GM10248 (cell line): ENCODE measurements around the gene PRLR.
"Not testable (repeated sequence)": the region's sequence is repeated elsewhere in the genome, so short reads cannot be mapped to it uniquely, and the experiment has no call there.

Experiments
- CTCF ChIA-PET: fragments of 300-600 bp; sonication (Branson Sonifier 250); formaldehyde crosslinking; extraction: SDS; loops from one replicate; lab custom pipeline; 2021; ENCODE audit warnings: antibody characterized with exemption; lab: Yijun Ruan, JAX
- POLR2A ChIA-PET: fragments of 350-650 bp; sonication (Branson Sonifier 250); formaldehyde crosslinking; extraction: SDS; loops from one replicate; lab custom pipeline; 2020; ENCODE audit warnings: antibody characterized with exemption; lab: Yijun Ruan, JAX
- DNase-seq: peaks from one replicate; pipeline ENCODE4 v3.0.0; 2012; ENCODE audit errors: extremely low spot score
- TF ChIP-seq, protein P1 (sequence below): IDR thresholded peaks from 2 replicates; pipeline ENCODE4 v1.5.1; 2012; ENCODE audit warnings: mild to moderate bottlenecking, low read depth; ENCODE audit errors: extremely low read depth, missing control alignments, control extremely low read depth

Gene PRLR

DNA sequence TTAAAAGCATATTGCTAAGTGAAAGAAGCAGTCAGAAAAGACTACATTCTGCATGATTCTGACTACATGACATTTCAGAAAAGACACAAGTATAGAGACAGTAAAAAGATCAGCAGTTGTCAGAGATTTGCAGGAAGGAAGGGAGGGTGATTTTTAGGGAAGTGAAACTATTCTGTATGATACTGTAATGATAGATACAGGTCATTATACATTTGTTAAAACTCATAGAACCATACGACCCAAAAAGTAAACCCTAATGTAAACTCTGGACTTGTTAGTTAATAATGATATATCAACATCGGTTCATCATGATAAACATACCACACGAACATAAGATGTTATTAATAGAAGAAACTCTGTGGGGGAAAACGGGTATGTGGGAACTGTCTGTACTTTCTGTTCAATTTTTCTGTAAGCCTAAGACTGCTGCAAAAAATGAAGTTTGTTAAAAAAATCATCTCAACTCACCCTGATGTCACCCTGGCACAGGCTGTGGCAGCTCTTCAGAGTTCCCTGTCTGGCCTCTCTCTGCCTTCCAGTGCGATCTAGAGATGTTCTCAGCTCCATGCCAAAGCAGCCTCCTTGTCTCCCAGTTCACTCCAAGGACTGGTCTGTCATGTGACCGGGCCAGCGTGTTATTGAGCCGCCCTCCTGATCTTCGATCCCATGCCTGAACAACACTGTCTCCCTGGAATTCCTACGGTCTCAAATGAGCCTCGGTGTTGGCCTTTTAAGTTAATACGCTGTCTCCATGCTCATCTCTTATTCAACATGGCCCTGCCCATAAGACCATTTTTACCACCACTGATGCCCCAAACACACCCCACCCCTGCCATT lies 35.4 kb downstream of the PRLR start:
- TF ChIP-seq, protein P1, sequence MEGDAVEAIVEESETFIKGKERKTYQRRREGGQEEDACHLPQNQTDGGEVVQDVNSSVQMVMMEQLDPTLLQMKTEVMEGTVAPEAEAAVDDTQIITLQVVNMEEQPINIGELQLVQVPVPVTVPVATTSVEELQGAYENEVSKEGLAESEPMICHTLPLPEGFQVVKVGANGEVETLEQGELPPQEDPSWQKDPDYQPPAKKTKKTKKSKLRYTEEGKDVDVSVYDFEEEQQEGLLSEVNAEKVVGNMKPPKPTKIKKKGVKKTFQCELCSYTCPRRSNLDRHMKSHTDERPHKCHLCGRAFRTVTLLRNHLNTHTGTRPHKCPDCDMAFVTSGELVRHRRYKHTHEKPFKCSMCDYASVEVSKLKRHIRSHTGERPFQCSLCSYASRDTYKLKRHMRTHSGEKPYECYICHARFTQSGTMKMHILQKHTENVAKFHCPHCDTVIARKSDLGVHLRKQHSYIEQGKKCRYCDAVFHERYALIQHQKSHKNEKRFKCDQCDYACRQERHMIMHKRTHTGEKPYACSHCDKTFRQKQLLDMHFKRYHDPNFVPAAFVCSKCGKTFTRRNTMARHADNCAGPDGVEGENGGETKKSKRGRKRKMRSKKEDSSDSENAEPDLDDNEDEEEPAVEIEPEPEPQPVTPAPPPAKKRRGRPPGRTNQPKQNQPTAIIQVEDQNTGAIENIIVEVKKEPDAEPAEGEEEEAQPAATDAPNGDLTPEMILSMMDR, result no peak
- DNase-seq, result no peak
- CTCF ChIA-PET, result interaction anchor here (0.9 to 3.0 kb wide), 3 partner anchors 9 to 16 kb away, joined by 3 to 17 read pairs (median 4); no protein-coding TSS in a partner anchor
- POLR2A ChIA-PET, result no interaction called here

DNA sequence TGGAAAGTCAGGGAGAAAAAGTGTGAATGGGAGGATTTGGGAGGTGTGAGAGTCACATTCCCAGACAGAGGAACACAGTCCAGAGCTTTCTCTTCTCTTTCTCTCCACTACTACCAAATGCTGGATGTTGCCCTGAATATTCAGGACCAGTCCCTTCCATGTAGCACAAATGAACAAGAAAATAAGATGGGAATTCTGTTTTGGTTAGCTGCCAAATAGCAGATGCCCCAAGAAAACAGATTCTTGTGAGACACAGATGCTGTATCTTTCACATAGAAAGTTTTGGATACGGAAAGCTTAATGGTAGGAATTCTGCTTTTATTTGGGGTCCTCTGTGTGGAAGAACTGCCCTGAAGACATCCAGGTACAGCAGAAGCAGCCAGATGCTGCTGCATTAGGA lies 37.8 kb downstream of the PRLR start:
- TF ChIP-seq, protein P1, result no peak
- ChIA-PET CTCF (interaction anchor here (0.7 to 3.0 kb wide), 5 partner anchors 9 to 54 kb away, joined by 3 to 17 read pairs (median 4); no protein-coding TSS in a partner anchor), POLR2A (no interaction called here)
- DNase-seq, result no peak

DNA sequence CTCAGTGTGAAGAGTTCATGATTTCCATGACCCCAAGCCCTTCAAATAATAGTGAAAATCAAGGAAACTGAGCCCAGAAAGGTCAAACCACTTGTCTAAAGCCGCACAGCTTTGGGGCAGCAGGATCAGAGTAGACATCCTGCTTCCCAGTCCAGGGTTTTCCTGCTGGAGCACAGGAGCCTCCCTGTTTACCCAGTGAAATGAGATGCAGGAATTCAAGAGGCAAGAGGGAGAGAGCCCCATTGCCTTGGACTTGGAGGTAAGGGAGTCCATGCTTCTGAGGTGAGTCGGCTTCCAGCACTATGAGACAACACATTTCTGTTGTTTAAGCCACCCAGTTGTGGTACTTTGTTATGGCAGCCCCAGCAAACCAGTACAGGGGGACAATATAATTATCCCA lies 40.5 kb downstream of the PRLR start:
- CTCF ChIA-PET, DNase-seq, POLR2A ChIA-PET: not testable (repeated sequence)

DNA sequence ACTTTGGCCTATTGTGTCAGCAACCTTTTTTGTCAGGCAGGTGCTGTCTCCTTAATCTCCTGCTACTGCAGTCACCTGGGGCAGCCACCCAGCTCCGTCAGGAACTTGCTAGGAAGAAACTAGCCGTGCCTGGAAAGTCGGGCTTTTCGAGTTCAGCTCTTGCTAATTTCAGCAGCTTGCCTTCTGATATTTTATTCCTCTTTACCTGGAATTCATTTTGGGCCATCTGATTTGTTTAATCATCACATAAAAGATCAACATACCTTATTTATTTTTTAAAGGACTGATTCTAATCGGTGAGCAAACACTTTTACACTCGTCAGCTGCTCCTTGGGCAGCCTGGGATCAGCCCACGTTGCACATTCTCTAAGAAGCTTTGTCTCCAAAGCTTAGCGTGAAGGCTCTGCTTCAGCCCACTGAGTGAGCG lies 42.2 kb downstream of the PRLR start:
- POLR2A ChIA-PET, result no interaction called here
- TF ChIP-seq, protein P1, result no peak
- CTCF ChIA-PET, result interaction anchor here (1.2 kb wide), 1 partner anchor 31 kb away, joined by 3 read pairs; no protein-coding TSS in a partner anchor
- DNase-seq, result no peak

DNA sequence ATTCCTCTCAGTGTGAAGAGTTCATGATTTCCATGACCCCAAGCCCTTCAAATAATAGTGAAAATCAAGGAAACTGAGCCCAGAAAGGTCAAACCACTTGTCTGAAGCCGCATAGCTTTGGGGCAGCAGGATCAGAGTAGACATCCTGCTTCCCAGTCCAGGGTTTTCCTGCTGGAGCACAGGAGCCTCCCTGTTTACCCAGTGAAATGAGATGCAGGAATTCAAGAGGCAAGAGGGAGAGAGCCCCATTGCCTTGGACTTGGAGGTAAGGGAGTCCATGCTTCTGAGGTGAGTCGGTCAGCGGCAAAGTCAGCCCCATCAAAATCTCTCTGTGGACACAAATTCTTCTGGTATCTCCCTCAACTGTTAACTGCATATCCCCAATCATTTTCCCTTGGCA lies 42.7 kb downstream of the PRLR start:
- CTCF ChIA-PET, result interaction anchor here (1.2 kb wide), 1 partner anchor 31 kb away, joined by 3 read pairs; no protein-coding TSS in a partner anchor
- POLR2A ChIA-PET, DNase-seq: not testable (repeated sequence)

DNA sequence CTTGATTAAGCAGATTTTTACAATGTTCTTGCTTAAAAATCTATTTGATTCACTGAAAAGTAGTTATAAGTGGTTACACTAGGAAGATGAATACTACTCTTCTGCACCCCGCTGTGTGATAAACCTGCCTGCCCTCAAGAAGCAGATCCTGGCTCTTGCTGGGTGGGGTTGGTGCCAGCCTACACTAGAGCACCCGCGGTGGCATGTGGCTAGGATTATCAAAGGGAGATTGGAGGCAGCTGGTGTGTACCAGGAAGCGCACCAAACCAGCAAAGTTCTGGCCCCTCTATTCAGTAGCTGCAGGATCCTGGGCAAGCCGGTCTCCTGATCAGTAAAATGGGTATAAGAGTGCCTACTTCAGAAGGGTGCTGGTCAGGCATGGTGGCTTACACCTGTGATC lies 43.5 kb downstream of the PRLR start:
- TF ChIP-seq, protein P1, result no peak
- CTCF ChIA-PET, result interaction anchor here (1.1 to 1.2 kb wide), 2 partner anchors 24 to 30 kb away, joined by 3 to 4 read pairs; no protein-coding TSS in a partner anchor
- no peak for DNase-seq
- POLR2A ChIA-PET, result no interaction called here

DNA sequence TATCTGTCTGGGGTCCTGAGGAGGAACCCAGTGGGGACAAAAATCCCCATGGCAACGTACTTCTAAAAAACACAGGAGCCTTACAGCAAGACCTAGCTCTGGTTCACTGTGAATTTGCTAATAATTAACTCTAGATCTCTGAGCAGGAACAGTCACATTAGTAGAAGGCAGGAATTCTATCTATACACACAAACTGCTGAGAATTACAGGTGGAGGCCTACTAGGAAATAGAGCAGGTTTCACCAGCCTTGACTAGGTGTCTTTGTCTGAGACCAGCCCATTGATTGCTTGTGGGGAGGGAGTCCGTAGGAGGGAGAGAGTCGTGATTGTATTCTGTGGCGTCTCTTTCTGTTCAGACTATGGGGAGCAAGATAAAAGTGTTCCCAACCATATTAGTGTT lies 44.8 kb downstream of the PRLR start:
- ChIA-PET CTCF (interaction anchor here (0.8 kb wide), 1 partner anchor 15 kb away, joined by 3 read pairs; no protein-coding TSS in a partner anchor), POLR2A (no interaction called here)
- TF ChIP-seq, protein P1, result no peak
- DNase-seq, result no peak
